ENCODE measurements around the gene ACOT9. TPM values are rescaled to one million over a fixed set of nuclear protein-coding genes. Genes with fewer than 3 reads are reported as not detected.

Gene ACOT9
- total and polyA plus RNA-seq, 2 experiments from 2014 or later = 28.5 to 34.3 TPM

- TF ChIP-seq JUNB (IDR thresholded peaks at IDR 0.05; ENCODE audit: unreplicated experiment) = no peak
Measured at GRCh38 chrX:23782455-23782854, 39.4 kb upstream of the ACOT9 start (continued).

- no peak overlapping the region for H3K27ac ChIP-seq (ENCODE audit: low read depth)
- H3K36me3 ChIP-seq (ENCODE audit: insufficient read depth) = no peaks in the 10 kb centered on the region
- DNase-seq (ENCODE audit: low spot score) (no peak), ATAC-seq (no peak)
- peaks cover 2% of the 10 kb centered on the region for H3K27me3 Mint-ChIP-seq (ENCODE audit: insufficient read depth, low read depth, poor library complexity)
- no peak overlapping the region for H2AFZ ChIP-seq
- no peaks in the 10 kb centered on the region for H3K9me2 ChIP-seq (ENCODE audit: insufficient read depth)
- no peaks in the 10 kb centered on the region for H3F3A ChIP-seq (replicated peaks; ENCODE audit: low read depth)
- H3K36me3 Mint-ChIP-seq (ENCODE audit: low read depth) = no peaks in the 10 kb centered on the region
- H3K79me2 ChIP-seq (replicated peaks; ENCODE audit: insufficient read depth) = peaks cover 4% of the 10 kb centered on the region; the same call in 1 of the 2 replicates
- H3K4me3 Mint-ChIP-seq = no peak overlapping the region
- H3K27me3 ChIP-seq (ENCODE audit: insufficient read depth) = no peaks in the 10 kb centered on the region
- peaks cover 11% of the 10 kb centered on the region; the same call in 2 of the 3 replicates for H3K4me1 Mint-ChIP-seq
- no peaks in the 10 kb centered on the region for H3K9me3 Mint-ChIP-seq
- H3K4me3 ChIP-seq = no peak overlapping the region
- H4K20me1 ChIP-seq (replicated peaks; ENCODE audit: insufficient read depth) = no peaks in the 10 kb centered on the region
- H3K27ac Mint-ChIP-seq = no peak overlapping the region
- no peak for TF ChIP-seq ETS1 (IDR thresholded peaks at IDR 0.05)
- TF ChIP-seq NANOG (IDR thresholded peaks at IDR 0.05; ENCODE audit: borderline replicate concordance) = no peak
- TF ChIP-seq EZH2 (IDR thresholded peaks at IDR 0.05; ENCODE audit: low read depth, unreplicated experiment) = no peak
- TF ChIP-seq, protein P1, sequence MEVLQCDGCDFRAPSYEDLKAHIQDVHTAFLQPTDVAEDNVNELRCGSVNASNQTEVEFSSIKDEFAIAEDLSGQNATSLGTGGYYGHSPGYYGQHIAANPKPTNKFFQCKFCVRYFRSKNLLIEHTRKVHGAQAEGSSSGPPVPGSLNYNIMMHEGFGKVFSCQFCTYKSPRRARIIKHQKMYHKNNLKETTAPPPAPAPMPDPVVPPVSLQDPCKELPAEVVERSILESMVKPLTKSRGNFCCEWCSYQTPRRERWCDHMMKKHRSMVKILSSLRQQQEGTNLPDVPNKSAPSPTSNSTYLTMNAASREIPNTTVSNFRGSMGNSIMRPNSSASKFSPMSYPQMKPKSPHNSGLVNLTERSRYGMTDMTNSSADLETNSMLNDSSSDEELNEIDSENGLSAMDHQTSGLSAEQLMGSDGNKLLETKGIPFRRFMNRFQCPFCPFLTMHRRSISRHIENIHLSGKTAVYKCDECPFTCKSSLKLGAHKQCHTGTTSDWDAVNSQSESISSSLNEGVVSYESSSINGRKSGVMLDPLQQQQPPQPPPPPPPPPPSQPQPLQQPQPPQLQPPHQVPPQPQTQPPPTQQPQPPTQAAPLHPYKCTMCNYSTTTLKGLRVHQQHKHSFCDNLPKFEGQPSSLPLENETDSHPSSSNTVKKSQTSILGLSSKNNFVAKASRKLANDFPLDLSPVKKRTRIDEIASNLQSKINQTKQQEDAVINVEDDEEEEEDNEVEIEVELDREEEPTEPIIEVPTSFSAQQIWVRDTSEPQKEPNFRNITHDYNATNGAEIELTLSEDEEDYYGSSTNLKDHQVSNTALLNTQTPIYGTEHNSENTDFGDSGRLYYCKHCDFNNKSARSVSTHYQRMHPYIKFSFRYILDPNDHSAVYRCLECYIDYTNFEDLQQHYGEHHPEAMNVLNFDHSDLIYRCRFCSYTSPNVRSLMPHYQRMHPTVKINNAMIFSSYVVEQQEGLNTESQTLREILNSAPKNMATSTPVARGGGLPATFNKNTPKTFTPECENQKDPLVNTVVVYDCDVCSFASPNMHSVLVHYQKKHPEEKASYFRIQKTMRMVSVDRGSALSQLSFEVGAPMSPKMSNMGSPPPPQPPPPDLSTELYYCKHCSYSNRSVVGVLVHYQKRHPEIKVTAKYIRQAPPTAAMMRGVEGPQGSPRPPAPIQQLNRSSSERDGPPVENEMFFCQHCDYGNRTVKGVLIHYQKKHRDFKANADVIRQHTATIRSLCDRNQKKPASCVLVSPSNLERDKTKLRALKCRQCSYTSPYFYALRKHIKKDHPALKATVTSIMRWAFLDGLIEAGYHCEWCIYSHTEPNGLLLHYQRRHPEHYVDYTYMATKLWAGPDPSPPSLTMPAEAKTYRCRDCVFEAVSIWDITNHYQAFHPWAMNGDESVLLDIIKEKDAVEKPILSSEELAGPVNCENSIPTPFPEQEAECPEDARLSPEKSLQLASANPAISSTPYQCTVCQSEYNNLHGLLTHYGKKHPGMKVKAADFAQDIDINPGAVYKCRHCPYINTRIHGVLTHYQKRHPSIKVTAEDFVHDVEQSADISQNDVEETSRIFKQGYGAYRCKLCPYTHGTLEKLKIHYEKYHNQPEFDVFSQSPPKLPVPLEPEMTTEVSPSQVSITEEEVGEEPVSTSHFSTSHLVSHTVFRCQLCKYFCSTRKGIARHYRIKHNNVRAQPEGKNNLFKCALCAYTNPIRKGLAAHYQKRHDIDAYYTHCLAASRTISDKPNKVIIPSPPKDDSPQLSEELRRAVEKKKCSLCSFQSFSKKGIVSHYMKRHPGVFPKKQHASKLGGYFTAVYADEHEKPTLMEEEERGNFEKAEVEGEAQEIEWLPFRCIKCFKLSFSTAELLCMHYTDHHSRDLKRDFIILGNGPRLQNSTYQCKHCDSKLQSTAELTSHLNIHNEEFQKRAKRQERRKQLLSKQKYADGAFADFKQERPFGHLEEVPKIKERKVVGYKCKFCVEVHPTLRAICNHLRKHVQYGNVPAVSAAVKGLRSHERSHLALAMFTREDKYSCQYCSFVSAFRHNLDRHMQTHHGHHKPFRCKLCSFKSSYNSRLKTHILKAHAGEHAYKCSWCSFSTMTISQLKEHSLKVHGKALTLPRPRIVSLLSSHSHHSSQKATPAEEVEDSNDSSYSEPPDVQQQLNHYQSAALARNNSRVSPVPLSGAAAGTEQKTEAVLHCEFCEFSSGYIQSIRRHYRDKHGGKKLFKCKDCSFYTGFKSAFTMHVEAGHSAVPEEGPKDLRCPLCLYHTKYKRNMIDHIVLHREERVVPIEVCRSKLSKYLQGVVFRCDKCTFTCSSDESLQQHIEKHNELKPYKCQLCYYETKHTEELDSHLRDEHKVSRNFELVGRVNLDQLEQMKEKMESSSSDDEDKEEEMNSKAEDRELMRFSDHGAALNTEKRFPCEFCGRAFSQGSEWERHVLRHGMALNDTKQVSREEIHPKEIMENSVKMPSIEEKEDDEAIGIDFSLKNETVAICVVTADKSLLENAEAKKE (CRISPR knock-in tag; IDR thresholded peaks at IDR 0.05) = no peak
- TF ChIP-seq ZNF331 (CRISPR knock-in tag; IDR thresholded peaks at IDR 0.05; ENCODE audit: low read depth) = no peak
- TF ChIP-seq POLR2AphosphoS5 (IDR thresholded peaks at IDR 0.05; ENCODE audit: low read depth) = no peak
- TF ChIP-seq CREB1 (CRISPR knock-in tag; IDR thresholded peaks at IDR 0.05; ENCODE audit: low read depth) = no peak
- no peak for TF ChIP-seq REST (IDR thresholded peaks at IDR 0.05; ENCODE audit: unreplicated experiment)
- no peak for TF ChIP-seq CTCF (conservative IDR thresholded peaks at IDR 0.05; ENCODE audit: low read depth in 2 of 2)
- no peak for TF ChIP-seq STAT1 (IDR thresholded peaks at IDR 0.05; ENCODE audit: unreplicated experiment)
- TF ChIP-seq JUNB (IDR thresholded peaks at IDR 0.05; ENCODE audit: unreplicated experiment) = no peak
- no peak overlapping the region for H3K4me2 ChIP-seq
- H3K4me1 ChIP-seq (ENCODE audit: insufficient read depth) = no peaks in the 10 kb centered on the region
Measured at GRCh38 chrX:23779025-23779424, 35.9 kb upstream of the ACOT9 start.
